ENCODE data around the gene COBL.

GRCh38 chr7:50973814-50974213 is 342.8 kb downstream of the COBL start:
- TF ChIP-seq POLR2A (IDR thresholded peaks at IDR 0.05) (no peak), CTCF (IDR thresholded peaks at IDR 0.05) (no peak)

All from uterus (tissue), 2 donors.